Fibroblast of lung (primary cell): ENCODE measurements around the gene ACAA1. TPM values are rescaled to one million over a fixed set of nuclear protein-coding genes. Genes with fewer than 3 reads are reported as not detected.

ENCODE experiments used
- DNase-seq, 2 donors: peaks; one replicate each; pipeline versions ENCODE4 v3.0.0 to v3.0.0-alpha.2; 2010; ENCODE audit warnings: low read depth in 2 of 2
- H2AFZ ChIP-seq: 2 replicates; pipeline ENCODE4 v1.5.1; 2012; ENCODE audit warnings: low read length, control low read depth, inconsistent platforms
- H3K27ac ChIP-seq: 2 replicates; pipeline ENCODE4 v1.5.1; 2011; ENCODE audit warnings: low read length, control low read depth; ENCODE audit not compliant: insufficient read depth
- H3K27me3 ChIP-seq: 2 replicates; pipeline ENCODE4 v1.5.1; 2011; ENCODE audit warnings: mild to moderate bottlenecking, low read length; ENCODE audit not compliant: control insufficient read depth, insufficient read depth
- H3K36me3 ChIP-seq: 2 replicates; pipeline ENCODE4 v1.5.1; 2011; ENCODE audit warnings: low read length; ENCODE audit not compliant: control insufficient read depth, insufficient read depth
- H3K4me1 ChIP-seq: 2 replicates; pipeline ENCODE4 v1.5.1; 2011; ENCODE audit warnings: low read length; ENCODE audit not compliant: control insufficient read depth, insufficient read depth; ENCODE audit errors: extremely low read depth
- H3K4me2 ChIP-seq: 2 replicates; pipeline ENCODE4 v1.5.1; 2011; ENCODE audit warnings: low read length, control low read depth; ENCODE audit not compliant: insufficient read depth; ENCODE audit errors: extremely low read depth
- H3K4me3 ChIP-seq, 4 experiments: fragments of 200-600 bp in 1 of 4; sonication (generic) in 1 of 4; replicated peaks in 1 of 4; 2 replicates each; pipeline ENCODE4 v1.5.1; 2011 to 2016; ENCODE audit warnings: low read length in 4 of 4, low read depth in 3 of 4, mild to moderate bottlenecking in 3 of 4, control low read depth in 2 of 4, inconsistent platforms in 1 of 4, mixed read lengths in 1 of 4; ENCODE audit not compliant: insufficient read depth in 1 of 4; ENCODE audit errors: control extremely low read depth in 1 of 4
- H3K79me2 ChIP-seq: 2 replicates; pipeline ENCODE4 v1.5.1; 2012; ENCODE audit warnings: mild to moderate bottlenecking, low read length, inconsistent platforms; ENCODE audit not compliant: control insufficient read depth, insufficient read depth
- H3K9ac ChIP-seq: 2 replicates; pipeline ENCODE4 v1.5.1; 2011; ENCODE audit warnings: mild to moderate bottlenecking, low read length, control low read depth; ENCODE audit not compliant: insufficient read depth
- H3K9me3 ChIP-seq: 2 replicates; pipeline ENCODE4 v1.5.1; 2012; ENCODE audit warnings: low read depth, low read length; ENCODE audit not compliant: control insufficient read depth, insufficient read depth
- H4K20me1 ChIP-seq: 2 replicates; pipeline ENCODE4 v1.5.1; 2011; ENCODE audit warnings: low read length; ENCODE audit not compliant: control insufficient read depth, insufficient read depth; ENCODE audit errors: extremely low read depth
- CTCF ChIP-seq, 2 donors: IDR thresholded peaks in 1 of 2; conservative IDR thresholded peaks in 1 of 2; 1 replicate in 1 of 2; 2 replicates in 1 of 2; pipeline ENCODE4 v1.5.1; 2011 to 2012; ENCODE audit warnings: low read length in 2 of 2, control low read depth in 1 of 2, inconsistent platforms in 1 of 2, low read depth in 1 of 2, mild to moderate bottlenecking in 1 of 2
- EZH2 ChIP-seq: IDR thresholded peaks from 2 replicates; pipeline ENCODE4 v1.5.1; 2012; ENCODE audit warnings: low read length, control low read depth, mild to moderate bottlenecking; ENCODE audit errors: missing control alignments
- polyA plus RNA-seq, 2 donors: library from polyadenylated mRNA; depleted of rRNA in 1 of 2; stranded (reverse) in 1 of 2; unstranded in 1 of 2; fragments of >200 nt; gene quantifications; 2 replicates each; pipeline ENCODE4 v1.2.1, GENCODE V29; 2011 to 2012; ENCODE audit warnings: missing spikeins in 1 of 2
- total RNA-seq: library from RNA; depleted of rRNA; stranded (reverse); fragments of >200 nt; gene quantifications from 2 replicates; pipeline ENCODE4 v1.2.1, GENCODE V29; 2014

Gene ACAA1
- total and polyA plus RNA-seq, 2 donors (not counting 1 experiment from before 2014, with no cell fraction given) = 40.6 to 41.0 TPM

- no peak for DNase-seq
Measured at GRCh38 chr3:38121832-38122461, 15.0 kb downstream of the ACAA1 start.

GRCh38 chr3:38121451-38121831 is 15.5 kb downstream of the ACAA1 start:
- no peak for TF ChIP-seq EZH2
- TF ChIP-seq CTCF (conservative IDR thresholded peaks at IDR 0.05 in 1 of 2, IDR thresholded peaks at IDR 0.05 in 1 of 2; ENCODE audit: low read depth in 1 of 2, low read length in 2 of 2) = no peak
- Histone ChIP-seq H3K4me2 (no peak overlapping the region), H3K79me2 (no peaks in the 10 kb centered on the region), H3K9me3 (no peaks in the 10 kb centered on the region), H3K36me3 (peaks cover 13% of the 10 kb centered on the region), H3K9ac (no peak overlapping the region), H2AFZ (no peak overlapping the region), H3K27ac (no peak overlapping the region), H3K4me3 (no peak overlapping the region), H3K4me1 (no peaks in the 10 kb centered on the region), H3K27me3 (no peaks in the 10 kb centered on the region), H4K20me1 (no peaks in the 10 kb centered on the region)
- DNase-seq = no peak

More at GRCh38 chr3:38121832-38122461, 15.0 kb downstream of the ACAA1 start:
- no peaks in the 10 kb centered on the region for H3K9me3 ChIP-seq
- no peak overlapping the region for H2AFZ ChIP-seq
- H3K36me3 ChIP-seq = peaks cover 14% of the 10 kb centered on the region
- no peaks in the 10 kb centered on the region for H3K27me3 ChIP-seq
- H4K20me1 ChIP-seq = no peaks in the 10 kb centered on the region
- no peaks in the 10 kb centered on the region for H3K4me1 ChIP-seq
- H3K79me2 ChIP-seq = no peaks in the 10 kb centered on the region
- no peak overlapping the region for H3K4me3 ChIP-seq
- no peak overlapping the region for H3K4me2 ChIP-seq
- H3K27ac ChIP-seq = no peak overlapping the region
- no peak overlapping the region for H3K9ac ChIP-seq
- TF ChIP-seq CTCF (conservative IDR thresholded peaks at IDR 0.05 in 1 of 2, IDR thresholded peaks at IDR 0.05 in 1 of 2; ENCODE audit: low read depth in 1 of 2, low read length in 2 of 2) (no peak), EZH2 (no peak)

- no peaks in the 10 kb centered on the region for H3K79me2 ChIP-seq
- TF ChIP-seq EZH2 = no peak
- no peak for TF ChIP-seq CTCF (conservative IDR thresholded peaks at IDR 0.05 in 1 of 2, IDR thresholded peaks at IDR 0.05 in 1 of 2; ENCODE audit: low read depth in 1 of 2, low read length in 2 of 2)
- no peak overlapping the region for H3K4me3 ChIP-seq
- H3K9me3 ChIP-seq = no peaks in the 10 kb centered on the region
- no peak for DNase-seq
- no peak overlapping the region for H2AFZ ChIP-seq
- no peaks in the 10 kb centered on the region for H3K27me3 ChIP-seq
- no peaks in the 10 kb centered on the region for H3K4me1 ChIP-seq
- H3K4me2 ChIP-seq = no peak overlapping the region
- H4K20me1 ChIP-seq = no peaks in the 10 kb centered on the region
- H3K9ac ChIP-seq = no peak overlapping the region
- no peak overlapping the region for H3K27ac ChIP-seq
- H3K36me3 ChIP-seq = peaks cover 11% of the 10 kb centered on the region
Measured at GRCh38 chr3:38120693-38121450, 16.1 kb downstream of the ACAA1 start.
